Activated CD4-positive, alpha-beta T cell treated with anti-CD3 and anti-CD28 coated beads for 4 hours (primary cell): ENCODE data around the gene FERMT1.
"Not testable (repeated sequence)": the region's sequence is repeated elsewhere in the genome, so short reads cannot be mapped to it uniquely, and the experiment has no call there.

Experiments used
- DNase-seq, 2 donors: peaks; one replicate each; pipeline ENCODE4 v3.0.0-alpha.2; 2020

Gene FERMT1

GRCh38 chr20:6061544-6061943 is 61.3 kb downstream of the FERMT1 start:
- DNase-seq = no peak

GRCh38 chr20:6060213-6060612 is 62.6 kb downstream of the FERMT1 start:
- no peak for DNase-seq

GRCh38 chr20:6058684-6059295 is 64.0 kb downstream of the FERMT1 start:
- no peak for DNase-seq

GRCh38 chr20:6057691-6058090 is 65.1 kb downstream of the FERMT1 start:
- DNase-seq = no peak

- no peak for DNase-seq
Observed at GRCh38 chr20:6057139-6057538, 65.7 kb downstream of the FERMT1 start.

GRCh38 chr20:6055981-6056569 is 66.8 kb downstream of the FERMT1 start:
- no peak for DNase-seq

GRCh38 chr20:6055161-6055783 is 67.6 kb downstream of the FERMT1 start:
- DNase-seq = no peak

- not testable (repeated sequence) for DNase-seq
Observed at GRCh38 chr20:6054689-6055051, 68.2 kb downstream of the FERMT1 start.

- no peak for DNase-seq
Observed at GRCh38 chr20:6053776-6054688, 68.8 kb downstream of the FERMT1 start, which contains the start of gene LRRN4. LRRN4 (minus strand) TSS chr20:6054060; CDS start chr20:6052799, 1,261 bp downstream.

GRCh38 chr20:6053064-6053775 is 69.6 kb downstream of the FERMT1 start:
- no peak for DNase-seq

GRCh38 chr20:6051505-6051904 is 71.3 kb downstream of the FERMT1 start:
- DNase-seq = no peak

GRCh38 chr20:6048391-6048790 is 74.4 kb downstream of the FERMT1 start:
- DNase-seq = no peak

GRCh38 chr20:6046432-6046831 is 76.4 kb downstream of the FERMT1 start:
- no peak for DNase-seq

- DNase-seq = no peak
Observed at GRCh38 chr20:6045566-6045965, 77.3 kb downstream of the FERMT1 start.

- DNase-seq = no peak
Observed at GRCh38 chr20:6044115-6044514, 78.7 kb downstream of the FERMT1 start.

- no peak for DNase-seq
Observed at GRCh38 chr20:6041808-6042265, 81.0 kb downstream of the FERMT1 start.

- no peak for DNase-seq
Observed at GRCh38 chr20:6040958-6041807, 81.6 kb downstream of the FERMT1 start.

GRCh38 chr20:6040540-6040939 is 82.3 kb downstream of the FERMT1 start:
- no peak for DNase-seq

GRCh38 chr20:6039766-6040165 is 83.1 kb downstream of the FERMT1 start:
- no peak for DNase-seq

GRCh38 chr20:6038256-6038655 is 84.6 kb downstream of the FERMT1 start:
- no peak for DNase-seq

GRCh38 chr20:6037082-6037481 is 85.7 kb downstream of the FERMT1 start:
- DNase-seq = no peak

- no peak for DNase-seq
Observed at GRCh38 chr20:6036213-6036612, 86.6 kb downstream of the FERMT1 start.
